Stimulated activated CD8-positive, alpha-beta memory T cell treated with anti-CD3 and anti-CD28 coated beads, Interleukin-4, amount 100 ng/mL, for 4 hours (primary cell): Measurements from ENCODE around the gene MFSD1.
A peak's percentile ranks its signal among the peaks of the same experiment; 100 is the strongest.

Experiments used
- DNase-seq, 2 donors: peaks; one replicate each; pipeline ENCODE4 v3.0.0-alpha.2; 2020; ENCODE audit warnings: low read depth in 2 of 2, low spot score in 1 of 2

MFSD1 gene, protein sequence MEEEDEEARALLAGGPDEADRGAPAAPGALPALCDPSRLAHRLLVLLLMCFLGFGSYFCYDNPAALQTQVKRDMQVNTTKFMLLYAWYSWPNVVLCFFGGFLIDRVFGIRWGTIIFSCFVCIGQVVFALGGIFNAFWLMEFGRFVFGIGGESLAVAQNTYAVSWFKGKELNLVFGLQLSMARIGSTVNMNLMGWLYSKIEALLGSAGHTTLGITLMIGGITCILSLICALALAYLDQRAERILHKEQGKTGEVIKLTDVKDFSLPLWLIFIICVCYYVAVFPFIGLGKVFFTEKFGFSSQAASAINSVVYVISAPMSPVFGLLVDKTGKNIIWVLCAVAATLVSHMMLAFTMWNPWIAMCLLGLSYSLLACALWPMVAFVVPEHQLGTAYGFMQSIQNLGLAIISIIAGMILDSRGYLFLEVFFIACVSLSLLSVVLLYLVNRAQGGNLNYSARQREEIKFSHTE

DNA sequence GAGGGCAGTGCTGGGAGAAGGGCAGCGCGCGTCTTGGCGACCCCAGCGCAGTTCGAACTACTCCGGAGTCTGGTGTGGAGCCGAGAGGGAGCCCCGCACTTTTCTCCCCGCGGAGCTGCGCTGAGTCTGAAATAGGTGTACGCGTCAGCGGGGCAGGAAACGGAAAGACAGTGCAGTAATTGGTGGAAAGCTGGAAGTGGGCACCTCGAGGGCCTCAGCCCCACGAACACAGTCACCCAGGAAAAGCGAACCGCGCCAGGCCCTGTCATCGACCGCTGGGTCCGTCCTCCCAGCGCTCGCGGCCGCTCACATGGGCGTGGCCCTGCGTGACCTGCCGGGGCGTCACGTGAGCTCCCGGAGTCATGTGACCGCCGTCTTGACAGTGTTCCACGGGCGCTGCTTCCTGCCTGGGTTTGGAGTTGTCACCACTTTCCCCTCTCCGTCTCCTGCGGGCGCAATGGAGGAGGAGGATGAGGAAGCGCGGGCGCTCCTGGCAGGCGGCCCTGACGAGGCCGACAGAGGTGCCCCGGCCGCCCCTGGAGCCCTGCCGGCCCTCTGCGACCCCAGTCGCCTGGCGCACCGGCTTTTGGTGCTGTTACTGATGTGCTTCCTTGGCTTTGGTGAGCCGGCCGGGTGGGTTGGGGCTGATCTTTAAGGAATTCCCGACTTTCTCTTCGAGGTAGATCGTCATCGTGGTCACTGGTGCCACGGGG, at the start of gene MFSD1:
Gene MFSD1, plus strand, starts transcription at position 359 of the 713 bp plus-strand sequence. Its CDS starts 99 bp downstream, at position 458.
- DNase-seq = peak; percentile 67 to 80

DNA sequence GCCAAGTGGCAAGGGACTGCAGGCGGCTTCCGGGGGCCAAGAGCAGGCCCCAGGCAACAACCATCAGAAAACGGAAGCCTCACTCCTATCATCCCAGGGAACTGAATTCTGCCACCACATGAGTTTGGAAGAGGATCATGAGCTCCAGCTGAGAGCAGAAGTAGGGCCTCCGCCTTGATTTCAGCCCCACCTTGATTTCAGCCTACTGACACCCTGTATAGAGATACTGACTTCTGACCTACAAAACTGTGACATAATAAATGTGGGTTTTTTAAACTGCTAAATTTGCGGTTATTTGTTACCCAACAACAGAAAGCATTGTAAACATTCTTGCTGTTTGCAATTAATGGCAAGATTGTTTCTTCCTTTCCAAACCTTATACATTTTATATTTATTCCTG, 48.0 kb upstream of the MFSD1 start:
- DNase-seq = no peak

DNA sequence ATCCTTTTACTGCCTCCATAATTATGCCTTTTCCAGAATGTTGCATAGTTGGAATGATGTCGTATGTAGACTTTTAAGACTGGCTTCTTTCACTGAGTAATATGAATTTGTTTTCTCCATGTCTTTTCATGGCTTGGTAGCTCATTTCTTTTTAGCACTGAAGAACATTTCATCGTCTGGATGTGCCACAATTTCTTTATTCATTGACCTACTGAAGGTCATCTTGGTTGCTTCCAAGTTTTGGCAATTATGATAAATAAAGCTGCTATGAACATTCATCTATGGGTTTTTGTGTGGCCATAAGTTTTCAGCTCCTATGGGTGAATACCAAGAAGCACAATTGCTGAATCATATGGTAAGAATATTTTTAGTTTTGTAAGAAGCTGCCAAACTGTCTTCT, 46.4 kb upstream of the MFSD1 start:
- DNase-seq = no peak

DNA sequence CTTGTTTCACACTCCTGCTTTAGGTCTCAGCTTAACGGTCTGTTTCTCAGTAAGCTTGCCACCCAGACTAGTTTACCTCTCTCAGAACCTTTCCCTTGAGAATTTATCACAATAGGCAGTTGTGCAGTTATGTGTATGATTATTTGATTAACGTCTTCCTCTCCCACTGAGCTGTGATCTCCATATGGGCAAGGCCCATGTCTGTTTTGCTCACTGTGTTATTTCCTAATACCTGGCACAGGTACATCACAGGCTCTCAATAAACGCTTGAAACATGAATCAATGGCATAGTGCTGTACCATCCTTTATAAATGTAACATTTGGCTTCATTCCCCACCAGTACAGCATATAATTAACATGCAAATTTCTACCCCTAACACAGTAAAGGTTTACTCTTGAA, 40.5 kb upstream of the MFSD1 start:
- no peak for DNase-seq

DNA sequence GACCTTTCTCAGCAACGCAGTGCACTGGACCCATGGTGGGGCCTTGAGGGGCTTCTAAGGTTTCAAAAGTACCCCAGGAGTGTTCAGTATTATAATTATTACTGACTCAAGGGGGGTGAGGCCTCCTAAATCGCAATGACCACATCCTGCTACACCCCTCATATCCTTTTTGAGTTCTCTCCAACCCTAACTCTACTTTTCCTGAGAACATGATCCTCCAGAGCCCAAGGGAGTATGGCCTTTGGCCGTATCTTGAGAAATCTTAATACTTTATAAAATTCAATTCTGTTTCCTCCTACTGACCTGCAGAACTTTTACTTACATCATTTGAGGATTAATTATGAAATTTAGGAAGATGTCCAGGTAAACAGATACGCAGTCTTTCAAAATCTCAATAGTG, 39.2 kb upstream of the MFSD1 start:
- DNase-seq = no peak

DNA sequence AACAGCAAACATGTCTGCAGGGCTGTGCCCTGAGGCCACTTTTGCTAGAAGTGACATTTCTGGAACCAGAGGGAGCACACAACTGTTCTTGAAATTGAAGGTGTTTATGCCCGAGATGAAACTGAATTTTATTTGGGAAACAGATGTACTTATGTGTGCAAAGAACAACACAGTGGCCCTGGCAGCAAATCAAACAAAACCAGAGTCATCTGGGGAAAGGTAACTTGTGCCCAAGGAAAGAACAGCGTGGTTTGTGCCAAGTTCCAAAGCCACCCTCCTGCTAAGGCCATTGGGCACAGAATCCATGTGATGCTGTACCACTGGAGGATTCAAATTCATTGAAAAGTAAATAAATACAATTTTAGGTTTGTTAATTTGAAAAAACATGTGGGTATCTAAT, 38.4 kb upstream of the MFSD1 start:
- DNase-seq = no peak

DNA sequence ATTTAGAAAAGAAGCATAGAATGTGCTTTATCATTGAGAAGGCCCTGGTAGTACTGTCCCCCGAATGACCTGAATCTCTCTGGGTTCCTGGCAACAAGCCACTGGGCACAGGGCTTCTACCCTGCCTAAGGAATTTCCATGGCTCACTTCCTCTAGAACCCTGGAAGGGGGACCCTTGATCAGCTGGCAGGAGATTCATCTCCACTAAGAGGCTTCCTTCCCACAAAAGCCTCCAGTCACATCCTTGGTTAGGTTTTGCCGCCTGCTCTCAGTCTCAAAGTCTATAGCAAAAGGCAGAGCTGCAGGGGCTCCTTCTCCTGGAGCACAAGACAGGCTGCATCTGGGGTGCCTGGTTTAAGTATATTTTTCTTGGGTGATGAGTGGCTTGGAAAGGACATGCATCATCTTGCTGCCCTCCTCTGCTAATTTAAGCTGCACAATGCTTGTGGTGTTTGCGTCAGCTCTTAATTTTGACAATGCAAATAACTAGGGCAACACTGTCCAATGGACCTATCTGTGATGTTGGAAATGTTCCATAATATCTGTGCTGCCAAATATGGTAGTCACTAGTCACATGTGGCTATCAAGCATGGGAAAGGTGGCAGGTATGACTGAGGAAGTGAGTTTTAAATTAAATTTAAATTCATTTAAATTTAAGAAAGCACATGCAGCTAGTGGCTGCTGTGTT, 36.2 kb upstream of the MFSD1 start:
- DNase-seq = no peak

DNA sequence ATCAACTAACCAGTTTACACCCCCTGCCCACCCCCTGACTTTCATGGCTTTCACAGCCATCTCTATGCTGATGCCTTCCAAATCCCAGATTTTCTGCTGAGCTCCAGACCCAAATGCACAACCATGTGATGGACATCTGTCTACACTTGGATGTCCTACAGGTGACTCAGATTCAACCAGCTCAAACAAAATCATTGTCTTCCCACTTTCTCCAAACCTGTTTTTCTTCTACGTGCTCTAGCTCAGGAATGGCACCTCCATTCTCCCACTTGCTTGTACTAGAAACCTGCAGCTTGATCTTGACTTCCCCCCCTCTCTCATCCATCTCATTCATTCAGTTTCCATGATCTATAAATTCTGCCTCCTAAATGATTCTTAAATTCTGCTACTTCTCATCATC, 35.5 kb upstream of the MFSD1 start:
- no peak for DNase-seq

DNA sequence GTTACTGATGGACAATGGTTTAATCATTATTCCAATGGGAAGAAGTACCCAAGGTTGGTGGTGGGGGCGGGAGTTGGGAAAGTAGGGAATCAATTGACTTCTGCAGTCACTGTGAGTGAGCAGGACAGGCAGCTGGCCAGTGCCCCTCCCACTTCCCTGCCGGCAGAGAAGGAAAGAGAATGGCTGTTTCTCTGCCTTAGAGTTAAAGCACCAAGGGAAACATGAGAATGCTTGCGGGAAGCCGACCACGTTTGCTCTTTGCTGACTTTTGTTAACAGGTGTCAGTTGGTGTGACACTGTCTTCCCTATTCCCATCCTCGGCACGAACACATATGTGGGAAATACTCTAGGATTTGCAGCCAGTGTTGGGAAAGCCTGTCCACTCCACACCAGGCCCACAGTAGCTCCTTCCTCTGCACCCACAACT, 33.5 kb upstream of the MFSD1 start:
- DNase-seq = no peak

DNA sequence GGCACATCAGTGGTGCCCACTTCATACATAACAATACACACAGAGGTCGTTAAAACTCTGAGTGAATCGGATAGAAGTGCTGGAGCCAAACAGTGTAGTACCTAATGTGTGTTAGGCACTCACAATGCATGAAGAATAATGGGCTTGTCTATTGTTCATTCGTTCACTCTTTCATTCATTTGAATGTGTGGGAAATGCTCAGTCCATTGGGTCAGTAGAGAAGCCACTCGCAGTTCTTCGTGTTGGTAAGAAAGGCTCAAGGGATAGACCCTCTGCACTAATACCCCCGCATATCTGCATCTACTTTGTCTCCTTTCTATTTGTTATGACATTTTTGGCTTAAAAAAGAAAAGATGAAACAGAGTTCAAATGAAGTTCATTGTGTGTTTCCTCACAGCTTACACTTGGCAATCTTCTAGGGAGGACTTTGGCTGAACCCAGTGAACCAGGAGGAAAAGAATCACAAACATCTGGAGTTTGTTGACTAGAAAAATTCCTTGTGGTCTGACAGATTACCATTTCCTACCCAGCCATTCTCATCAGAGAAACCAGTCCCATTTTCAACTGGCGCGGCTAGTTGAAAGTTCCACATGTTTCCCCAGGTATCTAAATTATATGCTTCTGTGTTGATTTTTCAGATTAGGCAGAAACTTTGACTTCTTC, 32.8 kb upstream of the MFSD1 start:
- DNase-seq = no peak

DNA sequence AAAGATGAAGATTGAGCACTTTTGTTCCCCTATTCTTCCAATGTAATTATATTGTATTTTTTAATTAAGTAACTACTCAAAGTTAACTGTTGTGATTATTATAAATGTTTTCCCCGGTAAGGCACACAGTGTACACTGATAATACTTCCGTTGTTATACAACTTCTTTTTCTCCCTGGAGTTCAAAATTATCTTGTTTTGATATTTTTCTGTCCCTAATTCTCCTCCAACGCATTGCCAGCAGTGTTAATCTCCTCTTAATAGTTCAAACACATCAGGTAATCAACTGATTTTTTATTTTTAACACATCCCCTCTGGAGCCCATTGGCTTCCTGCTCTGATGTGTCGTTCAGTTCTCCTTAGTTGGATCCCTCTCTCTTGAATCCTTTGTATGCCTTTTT, 32.3 kb upstream of the MFSD1 start:
- DNase-seq = no peak

DNA sequence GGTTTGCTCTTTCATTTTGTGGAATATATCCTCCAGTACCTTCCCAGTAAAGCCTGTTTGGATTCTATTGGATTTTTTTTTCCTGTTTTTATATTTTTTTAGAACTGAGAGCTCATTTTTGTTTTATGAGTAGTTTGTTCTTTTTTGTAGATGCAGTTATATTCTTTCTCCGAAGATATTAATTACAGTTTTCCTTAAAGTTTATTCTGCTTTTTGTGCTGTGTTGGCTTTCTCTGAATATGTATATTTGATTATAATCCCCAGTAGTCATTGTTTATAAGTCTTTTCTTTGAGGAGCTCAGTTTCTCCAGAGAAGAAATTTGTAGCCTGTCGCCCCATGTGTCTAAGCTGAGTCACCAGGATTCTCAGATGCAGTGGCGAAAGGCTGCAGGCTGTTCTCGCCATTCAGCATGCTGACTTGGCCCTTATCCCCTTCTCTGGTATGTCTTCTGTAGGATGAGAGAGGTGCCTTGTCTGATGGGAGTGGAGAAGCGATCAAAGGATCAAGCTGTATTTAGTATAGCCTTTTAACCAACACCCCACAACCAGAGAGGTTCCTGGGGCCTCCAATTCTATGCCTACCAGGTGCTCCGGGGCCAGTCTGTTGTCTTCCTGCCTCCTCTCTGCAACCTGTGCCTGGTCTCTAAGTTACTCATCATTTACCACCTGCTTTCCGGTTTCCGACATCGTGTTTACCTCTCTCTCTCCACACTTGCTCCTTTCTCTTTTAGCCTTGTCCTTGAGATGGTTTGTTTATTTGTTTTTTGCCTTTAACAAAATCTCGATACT, 31.7 kb upstream of the MFSD1 start:
- no peak for DNase-seq

DNA sequence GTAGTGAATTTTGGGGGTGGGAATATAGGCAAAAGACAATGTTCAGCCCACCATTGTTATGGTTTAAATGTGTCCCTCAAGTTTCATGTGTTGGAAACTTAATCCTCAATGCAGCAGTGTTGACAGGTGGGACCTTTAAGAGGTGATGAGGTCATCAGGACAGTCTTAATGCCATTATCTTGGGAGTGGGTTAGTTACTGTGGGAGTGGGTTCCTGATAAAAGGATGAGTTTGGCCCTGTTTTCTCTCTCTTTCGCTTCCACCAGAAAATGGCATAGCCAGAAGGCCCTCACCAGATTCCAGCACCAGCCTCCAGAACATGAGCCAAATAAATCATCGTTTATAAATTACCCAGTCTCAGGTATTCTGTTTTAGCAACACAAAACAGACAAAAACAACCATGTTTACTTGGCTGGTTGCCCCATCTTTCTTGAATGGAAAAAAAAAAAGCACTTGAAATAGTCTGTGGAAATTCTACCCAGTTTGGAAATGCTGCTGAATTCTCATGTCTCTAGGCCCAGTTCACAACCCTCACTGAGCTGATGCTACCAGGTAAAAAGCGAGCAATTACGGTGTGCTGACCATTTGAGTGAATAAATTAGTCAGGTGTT, 31.0 kb upstream of the MFSD1 start:
- DNase-seq = no peak

DNA sequence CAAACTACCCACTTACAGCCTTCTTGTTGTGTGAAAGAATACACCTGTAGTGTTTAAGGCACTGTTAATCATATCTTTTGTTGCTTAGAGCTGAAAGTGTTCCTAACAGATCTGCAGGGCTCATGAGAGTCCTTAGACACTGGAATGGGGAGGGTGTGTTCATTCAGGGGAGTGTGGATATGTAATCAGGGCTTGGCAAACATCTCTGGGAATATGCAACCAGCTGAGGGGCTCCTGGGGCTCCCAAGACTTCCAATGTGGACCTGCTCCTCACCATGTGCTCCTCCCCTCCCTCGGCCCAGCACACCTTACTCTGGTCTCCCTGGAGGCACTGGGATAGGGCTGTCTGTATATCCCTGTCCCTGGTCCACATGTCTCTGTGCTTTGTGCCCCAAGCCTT, 30.3 kb upstream of the MFSD1 start:
- no peak for DNase-seq

DNA sequence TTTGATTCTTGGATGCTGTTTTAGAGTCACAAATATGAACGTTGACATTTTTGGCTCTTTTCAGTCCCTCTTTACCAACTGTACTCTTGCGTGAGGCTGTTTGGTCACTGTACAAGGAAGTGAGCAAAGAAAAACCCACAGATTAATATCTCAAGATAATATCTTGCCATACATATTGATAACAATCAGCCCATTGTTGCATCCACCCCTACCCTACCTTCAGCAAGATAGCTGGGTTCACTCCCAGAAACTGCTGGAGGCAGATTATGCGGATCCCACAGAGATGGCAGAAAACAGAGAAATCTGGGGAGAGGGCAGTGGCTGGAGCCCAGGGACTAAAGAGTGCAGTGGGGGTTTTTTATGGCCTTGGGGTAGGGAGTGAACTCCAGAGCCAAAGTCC, 29.9 kb upstream of the MFSD1 start:
- DNase-seq = no peak

DNA sequence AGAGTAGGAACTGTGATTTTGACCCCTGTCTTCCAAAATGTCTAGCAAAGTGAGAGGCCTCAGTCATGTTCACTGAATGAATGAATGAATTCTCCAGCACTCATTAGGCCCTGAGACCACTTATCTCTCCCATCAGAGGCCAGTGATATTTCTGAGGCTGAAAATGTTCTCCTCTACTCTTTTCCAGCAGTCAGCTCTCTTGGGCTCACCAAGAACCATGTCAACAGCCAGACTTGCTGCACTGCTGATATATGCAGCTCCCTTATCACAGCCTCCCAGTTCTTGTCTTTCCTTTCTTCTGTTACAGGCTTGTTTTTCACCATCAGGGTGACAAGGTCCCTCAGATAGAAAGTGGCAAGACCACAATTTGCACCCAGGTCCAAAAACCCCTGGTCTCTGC, 28.7 kb upstream of the MFSD1 start:
- DNase-seq = no peak

DNA sequence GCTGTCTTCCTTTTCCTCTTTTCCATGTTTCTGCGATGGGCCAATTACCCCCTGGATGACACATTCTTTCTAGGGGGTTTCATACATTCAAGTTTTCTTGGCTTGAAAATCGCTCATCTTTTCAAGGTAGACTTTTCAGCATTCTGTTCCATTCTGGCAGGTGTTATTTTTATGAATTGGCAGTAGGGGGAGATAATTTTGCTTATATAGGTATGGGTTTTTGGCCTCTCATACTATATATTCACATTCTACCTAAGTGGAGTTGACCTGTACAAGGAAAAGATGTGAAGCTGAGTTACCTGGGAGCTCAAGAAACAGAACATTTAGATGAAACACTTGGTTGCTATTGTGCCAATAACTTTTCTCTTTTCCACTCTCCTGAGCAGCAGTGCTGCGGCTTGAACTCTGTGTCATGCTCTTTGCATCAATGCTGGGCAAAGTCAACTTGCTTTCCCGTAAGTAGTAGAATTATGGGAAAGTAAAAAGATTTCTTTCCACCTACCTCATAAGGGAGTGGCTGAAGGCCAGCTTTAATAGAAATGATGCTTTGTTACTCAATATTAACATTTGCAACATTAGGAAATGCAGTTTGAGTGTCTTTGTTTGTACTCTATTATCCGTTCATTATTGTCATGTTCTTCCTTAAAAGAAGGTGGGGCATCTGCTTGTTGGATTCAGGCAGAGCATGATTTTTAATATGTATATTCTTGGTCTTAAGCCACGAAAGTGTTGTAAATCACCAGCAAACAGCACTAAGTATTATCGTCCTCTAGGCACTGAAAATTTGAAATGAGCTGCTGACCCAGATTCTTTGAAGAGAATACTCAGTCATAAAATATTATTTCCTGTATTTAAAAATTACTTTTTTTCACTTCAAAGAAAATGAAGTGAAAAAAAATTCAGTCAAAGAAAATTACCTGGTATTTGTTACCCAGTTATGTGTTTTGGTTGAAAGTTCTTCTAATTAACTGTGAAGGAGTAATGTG, 27.7 kb upstream of the MFSD1 start:
- no peak for DNase-seq

DNA sequence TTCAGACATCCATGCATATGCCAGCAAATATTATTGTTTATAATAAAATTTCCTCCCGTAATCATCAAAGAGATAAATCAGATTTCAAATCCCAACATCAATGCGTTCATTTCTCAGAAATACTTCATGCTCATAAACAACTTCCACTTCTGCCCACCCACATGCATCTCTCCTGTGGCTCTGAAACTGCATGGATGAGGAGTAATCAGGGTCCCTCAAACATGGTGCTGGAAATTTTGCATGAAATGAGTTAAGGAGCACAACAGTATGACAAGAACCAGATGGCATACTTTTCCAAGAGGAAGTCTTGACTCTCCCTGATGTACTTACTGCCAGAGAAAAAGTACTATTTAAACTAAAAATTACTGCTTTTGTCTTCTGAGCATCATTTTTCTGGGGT, 26.9 kb upstream of the MFSD1 start:
- DNase-seq = no peak
